Stimulated activated CD8-positive, alpha-beta memory T cell treated with anti-CD3 and anti-CD28 coated beads, Interleukin-7, amount 100 ng/mL, for 4 hours (primary cell): ENCODE results near the gene SLCO3A1.
"Not testable (repeated sequence)": the region's sequence is repeated elsewhere in the genome, so short reads cannot be mapped to it uniquely, and the experiment has no call there.

ENCODE experiments used
- DNase-seq, 2 donors: peaks; one replicate each; pipeline ENCODE4 v3.0.0-alpha.2; 2020; ENCODE audit warnings: low read depth in 2 of 2

Gene SLCO3A1

GRCh38 chr15:92069308-92070250 is 216.1 kb downstream of the SLCO3A1 start:
- peak; percentile 30 to 55 for DNase-seq

- not testable (repeated sequence) for DNase-seq
Measured at GRCh38 chr15:92070251-92070650, 216.7 kb downstream of the SLCO3A1 start.

- no peak for DNase-seq
Measured at GRCh38 chr15:92071045-92071634, 217.6 kb downstream of the SLCO3A1 start.

- no peak for DNase-seq
Measured at GRCh38 chr15:92073044-92073785, 219.7 kb downstream of the SLCO3A1 start.

- DNase-seq: no peak
Measured at GRCh38 chr15:92074101-92074500, 220.6 kb downstream of the SLCO3A1 start.

- no peak for DNase-seq
Measured at GRCh38 chr15:92074646-92075045, 221.1 kb downstream of the SLCO3A1 start.

GRCh38 chr15:92075764-92076163 is 222.3 kb downstream of the SLCO3A1 start:
- no peak for DNase-seq

GRCh38 chr15:92076541-92076940 is 223.0 kb downstream of the SLCO3A1 start:
- DNase-seq: no peak

- DNase-seq: peak; percentile 29 to 32
Measured at GRCh38 chr15:92077353-92078085, 224.0 kb downstream of the SLCO3A1 start.

GRCh38 chr15:92078270-92078669 is 224.8 kb downstream of the SLCO3A1 start:
- DNase-seq: no peak

- DNase-seq: no peak
Measured at GRCh38 chr15:92079047-92079446, 225.5 kb downstream of the SLCO3A1 start.

- DNase-seq: no peak
Measured at GRCh38 chr15:92079647-92080255, 226.2 kb downstream of the SLCO3A1 start.

GRCh38 chr15:92082006-92082843 is 228.7 kb downstream of the SLCO3A1 start:
- DNase-seq: no peak

GRCh38 chr15:92083190-92083589 is 229.7 kb downstream of the SLCO3A1 start:
- no peak for DNase-seq

GRCh38 chr15:92087211-92087610 is 233.7 kb downstream of the SLCO3A1 start:
- no peak for DNase-seq

GRCh38 chr15:92091155-92091734 is 237.7 kb downstream of the SLCO3A1 start:
- DNase-seq: no peak

- DNase-seq: no peak
Measured at GRCh38 chr15:92092289-92093105, 239.0 kb downstream of the SLCO3A1 start.

GRCh38 chr15:92095693-92096092 is 242.2 kb downstream of the SLCO3A1 start:
- DNase-seq: no peak
